Mucosa of descending colon (tissue), 3 donors: ENCODE results near the gene MYLK. TPM values are rescaled to one million over a fixed set of nuclear protein-coding genes. Genes with fewer than 3 reads are reported as not detected.
A peak's percentile ranks its signal among the peaks of the same experiment; 100 is the strongest.

Experiments used
- ATAC-seq: fragments of 200-7000 bp; cut with Tn5 transposase; one replicate; pipeline ENCODE4 v1.9.1; 2020; ENCODE audit warnings: mild to moderate bottlenecking, moderate library complexity
- DNase-seq, 3 donors: peaks; one replicate each; pipeline ENCODE4 v3.0.0-alpha.2; 2020
- H3K36me3 ChIP-seq: fragments of 200-600 bp; one replicate; pipeline ENCODE4 v1.8.0; 2021; ENCODE audit warnings: low read depth, mild to moderate bottlenecking
- H3K4me1 ChIP-seq: fragments of 200-600 bp; one replicate; pipeline ENCODE4 v1.8.0; 2021; ENCODE audit warnings: low read depth, mild to moderate bottlenecking
- H3K4me3 ChIP-seq: fragments of 200-600 bp; one replicate; pipeline ENCODE4 v1.8.0; 2021; ENCODE audit warnings: mild to moderate bottlenecking
- H3K9me3 ChIP-seq: fragments of 200-600 bp; one replicate; pipeline ENCODE4 v1.8.0; 2021; ENCODE audit warnings: mild to moderate bottlenecking
- intact Hi-C, 2 donors: fragments of 100-400 bp; cut with DNase I in 1 of 2; cut with micrococcal nuclease in 1 of 2; formaldehyde crosslinking; loops; one replicate each; pipeline versions ENCODE4 v1.11.0 to v1.11.1; 2022; cut with DNase I, micrococcal nuclease
- total RNA-seq, 3 donors: library from RNA; stranded (reverse); fragmentation: NEBNext Ultra II Directional in 2 of 3; extraction: Animal tissue kit (Norgen Biotek cat#: 25700) in 2 of 3; gene quantifications; one replicate each; pipeline versions ENCODE4 v1.2.1 to v1.2.4, GENCODE V29; 2021 to 2023
- TF ChIP-seq, protein P1 (sequence below): fragments of 200-600 bp; IDR thresholded peaks from one replicate; pipeline ENCODE4 v1.8.0; 2022; ENCODE audit warnings: antibody characterized with exemption, mild to moderate bottlenecking
- donor health status: DM: no; HTN: no; CAD: no; lungs with moderate emphysema.
- donor health status: DM: no; HTN: no; CAD: no.
- donor health status: DM: no; HTN: yes; CAD: no.

The MYLK gene
- total RNA-seq, 3 donors from 2014 or later = 157 to 1,614 (median 175) TPM

GRCh38 chr3:123757281-123757940, 126.7 kb downstream of the MYLK start:
- TF ChIP-seq, protein P1, sequence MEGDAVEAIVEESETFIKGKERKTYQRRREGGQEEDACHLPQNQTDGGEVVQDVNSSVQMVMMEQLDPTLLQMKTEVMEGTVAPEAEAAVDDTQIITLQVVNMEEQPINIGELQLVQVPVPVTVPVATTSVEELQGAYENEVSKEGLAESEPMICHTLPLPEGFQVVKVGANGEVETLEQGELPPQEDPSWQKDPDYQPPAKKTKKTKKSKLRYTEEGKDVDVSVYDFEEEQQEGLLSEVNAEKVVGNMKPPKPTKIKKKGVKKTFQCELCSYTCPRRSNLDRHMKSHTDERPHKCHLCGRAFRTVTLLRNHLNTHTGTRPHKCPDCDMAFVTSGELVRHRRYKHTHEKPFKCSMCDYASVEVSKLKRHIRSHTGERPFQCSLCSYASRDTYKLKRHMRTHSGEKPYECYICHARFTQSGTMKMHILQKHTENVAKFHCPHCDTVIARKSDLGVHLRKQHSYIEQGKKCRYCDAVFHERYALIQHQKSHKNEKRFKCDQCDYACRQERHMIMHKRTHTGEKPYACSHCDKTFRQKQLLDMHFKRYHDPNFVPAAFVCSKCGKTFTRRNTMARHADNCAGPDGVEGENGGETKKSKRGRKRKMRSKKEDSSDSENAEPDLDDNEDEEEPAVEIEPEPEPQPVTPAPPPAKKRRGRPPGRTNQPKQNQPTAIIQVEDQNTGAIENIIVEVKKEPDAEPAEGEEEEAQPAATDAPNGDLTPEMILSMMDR = no peak
- H3K36me3 ChIP-seq = no peaks in the 10 kb centered on the region
- H3K4me3 ChIP-seq = no peak overlapping the region
- ATAC-seq (peak; percentile 82), DNase-seq (peak; percentile 58 to 74 (median 66))
- intact Hi-C loops = no loop called here
- peaks cover 17% of the 10 kb centered on the region for H3K4me1 ChIP-seq
- no peaks in the 10 kb centered on the region for H3K9me3 ChIP-seq

DNA sequence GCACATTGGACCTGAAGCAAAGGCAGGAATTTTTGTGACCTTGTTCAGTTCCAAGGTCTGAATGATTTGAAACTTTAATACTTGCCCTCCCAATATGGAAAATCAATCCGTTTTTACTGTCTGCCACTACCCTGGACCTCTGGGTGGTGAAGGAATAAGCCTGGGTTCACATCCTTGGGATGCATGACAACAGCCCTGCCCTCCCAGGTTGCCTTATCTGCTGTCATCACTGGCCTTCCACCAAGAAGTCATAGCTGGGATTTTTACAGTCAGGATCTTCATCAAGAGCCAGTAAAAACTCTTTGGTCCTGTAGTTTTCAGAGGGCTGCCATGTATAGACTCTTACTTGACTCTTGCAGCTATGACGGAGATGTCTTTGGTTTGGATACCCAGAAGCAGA, 128.6 kb downstream of the MYLK start:
- TF ChIP-seq, protein P1 = no peak
- Histone ChIP-seq H3K4me3 (no peak overlapping the region), H3K4me1 (peaks cover 17% of the 10 kb centered on the region), H3K36me3 (no peaks in the 10 kb centered on the region), H3K9me3 (no peaks in the 10 kb centered on the region)
- intact Hi-C loops = no loop called here
- DNase-seq (peak in 1 of 3 donors; percentile 28), ATAC-seq (peak; percentile 21)

GRCh38 chr3:123755085-123755484, 129.0 kb downstream of the MYLK start:
- intact Hi-C loops = no loop called here
- H3K4me3 ChIP-seq = no peak overlapping the region
- TF ChIP-seq, protein P1 = no peak
- ATAC-seq (peak; percentile 92), DNase-seq (peak; percentile 64 to 77 (median 74))
- H3K36me3 ChIP-seq = no peaks in the 10 kb centered on the region
- peaks cover 17% of the 10 kb centered on the region for H3K4me1 ChIP-seq
- H3K9me3 ChIP-seq = no peaks in the 10 kb centered on the region

DNA sequence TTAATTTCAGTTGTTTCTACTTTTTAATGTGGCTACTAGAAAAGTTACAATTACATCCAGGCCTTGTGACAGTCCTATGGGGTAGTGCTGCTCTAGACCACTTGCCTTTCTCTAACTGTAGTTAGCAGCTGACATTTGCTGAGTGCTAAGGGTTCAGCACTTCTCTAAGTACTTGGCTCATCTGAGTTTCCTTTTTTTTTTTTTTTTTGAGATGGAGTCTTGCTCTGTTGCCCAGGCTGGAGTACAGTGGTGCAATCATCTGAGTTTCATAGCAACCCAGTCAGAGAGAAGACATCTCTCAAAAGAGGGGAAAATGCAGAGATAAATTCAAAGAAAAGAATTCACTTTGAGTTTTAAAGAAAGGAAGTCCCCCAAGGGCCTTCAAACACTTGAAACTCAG, 130.8 kb downstream of the MYLK start:
- no peak for DNase-seq
- H3K9me3 ChIP-seq = no peaks in the 10 kb centered on the region
- no peak overlapping the region for H3K4me3 ChIP-seq
- TF ChIP-seq, protein P1 = no peak
- intact Hi-C loops = no loop called here
- H3K36me3 ChIP-seq = no peaks in the 10 kb centered on the region
- peaks cover 17% of the 10 kb centered on the region for H3K4me1 ChIP-seq
- ATAC-seq = no peak

DNA sequence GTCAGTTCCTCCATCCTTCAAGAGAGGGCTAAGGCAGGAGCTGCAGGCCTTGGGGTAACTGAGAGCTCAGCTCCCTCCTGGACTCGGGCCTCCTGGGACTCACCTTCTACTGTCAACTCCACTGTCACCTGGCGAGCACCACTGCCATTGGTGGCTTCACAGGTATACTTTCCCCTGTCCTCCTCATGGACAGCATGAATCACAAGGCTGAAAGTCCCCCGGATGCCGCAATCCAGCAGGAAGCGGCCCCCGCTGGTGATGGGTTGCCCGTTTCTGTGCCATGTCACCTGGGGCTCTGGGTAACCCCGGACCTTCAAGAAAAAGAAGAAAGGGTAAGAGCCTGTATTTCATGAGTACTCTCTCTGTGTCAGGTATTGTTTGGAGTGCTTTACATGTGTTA, 131.9 kb downstream of the MYLK start:
- H3K4me1 ChIP-seq = peaks cover 14% of the 10 kb centered on the region
- H3K4me3 ChIP-seq = no peak overlapping the region
- intact Hi-C loops = no loop called here
- no peak for DNase-seq
- TF ChIP-seq, protein P1 = no peak
- no peak for ATAC-seq
- H3K36me3 ChIP-seq = no peaks in the 10 kb centered on the region
- H3K9me3 ChIP-seq = no peaks in the 10 kb centered on the region
